A673 (cell line): ENCODE results near the gene EPHA4. TPM values are rescaled to one million over a fixed set of nuclear protein-coding genes. Genes with fewer than 3 reads are reported as not detected.

Source experiments
- BruUV-seq: library from RNA; stranded (reverse); fragments of 400-500 nt; replicated peaks from 2 replicates; lab custom pipeline; 2021; lab: Mats Ljungman, UMichigan
- CTCF ChIA-PET: fragments of 300-600 bp; sonication (Branson Sonifier 250); formaldehyde crosslinking; loops from one replicate; lab custom pipeline; 2022; ENCODE audit warnings: antibody characterized with exemption; lab: Charles Lee
- POLR2A ChIA-PET: fragments of 300-600 bp; sonication (Branson Sonifier 250); formaldehyde crosslinking; loops from one replicate; lab custom pipeline; 2022; ENCODE audit warnings: antibody characterized with exemption; ENCODE audit not compliant: low non-redundant PET; lab: Charles Lee
- DNase-seq: peaks from one replicate; pipeline ENCODE4 v3.0.0-alpha.2; 2015; ENCODE audit warnings: low spot score
- H3K27ac ChIP-seq: fragments of 200-600 bp; sonication (generic); 2 replicates; pipeline ENCODE4 v1.5.1; 2016; ENCODE audit warnings: mixed run types, low read depth, mild to moderate bottlenecking, mixed read lengths, antibody characterized with exemption, low read length; ENCODE audit not compliant: poor library complexity, severe bottlenecking
- H3K27me3 ChIP-seq: fragments of 200-600 bp; sonication (generic); replicated peaks from 2 replicates; pipeline ENCODE4 v1.6.1; 2017; ENCODE audit warnings: mixed run types, low read depth, mild to moderate bottlenecking, mixed read lengths, antibody characterized with exemption, low read length; ENCODE audit not compliant: insufficient read depth, poor library complexity
- H3K36me3 ChIP-seq: fragments of 200-600 bp; sonication (generic); 2 replicates; pipeline ENCODE4 v1.6.1; 2016; ENCODE audit warnings: mixed run types, mild to moderate bottlenecking, mixed read lengths, antibody characterized with exemption, low read length; ENCODE audit not compliant: insufficient read depth, poor library complexity, severe bottlenecking
- H3K4me1 ChIP-seq: fragments of 200-600 bp; sonication (generic); 2 replicates; pipeline ENCODE4 v1.6.1; 2017; ENCODE audit warnings: mixed run types, mild to moderate bottlenecking, mixed read lengths, antibody characterized with exemption, low read length; ENCODE audit not compliant: insufficient read depth, poor library complexity, severe bottlenecking
- H3K4me3 ChIP-seq: fragments of 200-600 bp; sonication (generic); 2 replicates; pipeline ENCODE4 v1.5.1; 2016; ENCODE audit warnings: low read depth, mixed run types, mild to moderate bottlenecking, mixed read lengths, low read length; ENCODE audit not compliant: poor library complexity, severe bottlenecking
- H3K9me3 ChIP-seq: fragments of 200-600 bp; sonication (generic); 2 replicates; pipeline ENCODE4 v1.6.1; 2016; ENCODE audit warnings: mixed run types, low read depth, mild to moderate bottlenecking, mixed read lengths, antibody characterized with exemption, low read length; ENCODE audit not compliant: poor library complexity, severe bottlenecking
- CTCF ChIP-seq: fragments of 300-800, 200-600 bp; sonication (generic); conservative IDR thresholded peaks from 2 replicates; pipeline ENCODE4 v1.5.1; 2017; ENCODE audit warnings: low read depth, mild to moderate bottlenecking, antibody characterized with exemption, low read length, moderate library complexity, mixed read lengths
- EZH2 ChIP-seq: fragments of 200-600 bp; sonication (generic); IDR thresholded peaks from 2 replicates; pipeline ENCODE4 v1.6.1; 2017; ENCODE audit warnings: borderline replicate concordance, low read depth, mild to moderate bottlenecking, mixed read lengths, antibody characterized with exemption, low read length; ENCODE audit not compliant: poor library complexity, severe bottlenecking
- intact Hi-C: fragments of 100-400 bp; cut with micrococcal nuclease; formaldehyde crosslinking; loops from one replicate; pipeline ENCODE4 v1.10.0; 2022; ENCODE audit not compliant: unreplicated experiment
- total RNA-seq: library from RNA; stranded (reverse); gene quantifications from 2 replicates; pipeline ENCODE4 v1.2.3, GENCODE V29; 2021

The EPHA4 gene
- total RNA-seq, 1 experiment from 2014 or later, result 39.5 TPM

- ChIA-PET CTCF (no interaction called here), POLR2A (no interaction called here)
- Histone ChIP-seq H3K27ac (no peak overlapping the region), H3K9me3 (no peaks in the 10 kb centered on the region), H3K4me3 (no peak overlapping the region), H3K27me3 (no peaks in the 10 kb centered on the region), H3K4me1 (peaks cover 28% of the 10 kb centered on the region), H3K36me3 (no peaks in the 10 kb centered on the region)
- TF ChIP-seq EZH2, result no peak
- intact Hi-C loops, result no loop called here
- BruUV-seq, result no TSS peak
- no peak for DNase-seq
These were observed 20.2 kb downstream of the EPHA4 start for GRCh38 chr2:221551864-221552263.

GRCh38 chr2:221549143-221549542, 23.0 kb downstream of the EPHA4 start:
- Histone ChIP-seq H3K36me3 (no peaks in the 10 kb centered on the region), H3K27me3 (no peaks in the 10 kb centered on the region), H3K9me3 (no peaks in the 10 kb centered on the region), H3K27ac (no peak overlapping the region), H3K4me1 (peaks cover 10% of the 10 kb centered on the region), H3K4me3 (no peak overlapping the region)
- CTCF ChIA-PET, result no interaction called here
- no TSS peak for BruUV-seq
- POLR2A ChIA-PET, result no interaction called here
- no peak for TF ChIP-seq EZH2
- no peak for TF ChIP-seq CTCF
- intact Hi-C loops, result no loop called here
- DNase-seq, result no peak

DNA sequence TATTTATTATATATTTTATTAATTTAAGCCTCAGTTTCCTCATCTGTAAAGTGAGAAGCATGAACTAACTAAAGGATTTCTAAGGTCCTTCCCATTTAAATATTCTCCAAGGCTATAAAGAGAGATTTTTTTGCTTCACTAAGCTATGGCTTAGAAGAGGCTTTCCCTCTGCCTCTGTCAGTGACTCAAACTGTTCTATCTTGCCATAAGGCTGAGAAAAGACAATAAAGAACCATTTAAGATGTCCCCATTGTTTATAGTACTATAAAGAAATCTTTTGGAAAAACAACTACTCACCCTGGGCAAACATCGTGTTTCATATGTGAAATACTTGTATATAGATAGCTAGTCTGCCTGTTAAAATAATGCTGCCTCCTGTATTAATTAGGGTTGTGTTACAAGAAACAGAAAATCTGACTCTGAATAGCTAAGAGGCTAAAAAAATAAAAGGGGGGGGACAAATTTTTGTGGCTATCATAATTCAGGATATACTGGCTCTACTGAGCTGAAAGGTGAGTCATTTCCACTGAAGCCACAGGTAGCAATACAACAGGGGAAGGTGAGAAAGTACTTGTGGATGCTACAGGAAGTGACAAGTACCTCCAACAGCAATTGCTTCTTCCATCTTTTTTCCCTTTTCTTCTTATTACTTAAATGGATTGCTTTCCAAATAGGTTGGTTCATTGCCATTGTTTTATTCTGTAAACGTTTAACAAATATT, 25.4 kb downstream of the EPHA4 start:
- BruUV-seq, result no TSS peak
- TF ChIP-seq EZH2 (no peak), CTCF (no peak)
- no peaks in the 10 kb centered on the region for H3K4me1 ChIP-seq
- no peaks in the 10 kb centered on the region for H3K36me3 ChIP-seq
- intact Hi-C loops, result no loop called here
- H3K27ac ChIP-seq, result no peak overlapping the region
- POLR2A ChIA-PET, result no interaction called here
- no peaks in the 10 kb centered on the region for H3K9me3 ChIP-seq
- CTCF ChIA-PET, result no interaction called here
- H3K4me3 ChIP-seq, result no peak overlapping the region
- no peak for DNase-seq
- H3K27me3 ChIP-seq, result no peaks in the 10 kb centered on the region
